Measurements from ENCODE around the gene SDC3.
"Not testable (repeated sequence)": the region's sequence is repeated elsewhere in the genome, so short reads cannot be mapped to it uniquely, and the experiment has no call there.

Gene SDC3

GRCh38 chr1:30872033-30872947, 36.3 kb downstream of the SDC3 start:
- no peak for DNase-seq

GRCh38 chr1:30871276-30871871, 37.2 kb downstream of the SDC3 start:
- no peak for DNase-seq

GRCh38 chr1:30870656-30871055, 37.9 kb downstream of the SDC3 start:
- no peak for DNase-seq

GRCh38 chr1:30870035-30870434, 38.5 kb downstream of the SDC3 start:
- DNase-seq: no peak

GRCh38 chr1:30868833-30869435, 39.6 kb downstream of the SDC3 start:
- DNase-seq: no peak

DNA sequence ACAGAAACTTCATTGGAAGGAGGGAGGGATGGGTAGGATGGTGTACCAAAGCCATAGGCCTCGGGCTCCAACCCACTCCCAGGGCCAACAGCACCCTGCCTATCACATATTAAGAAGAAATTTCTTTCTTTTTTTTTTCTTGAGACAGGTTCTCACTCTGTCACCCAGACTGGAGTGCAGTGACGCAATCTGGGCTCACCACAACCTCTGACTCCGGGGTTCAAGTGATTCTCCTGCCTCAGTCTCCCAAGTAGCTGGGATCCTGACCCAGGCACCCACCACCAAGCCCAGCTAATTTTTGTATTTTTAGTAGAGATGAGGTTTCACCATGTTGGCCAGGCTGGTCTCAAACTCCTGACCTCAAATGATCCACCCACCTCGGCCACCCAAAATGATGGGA, 40.5 kb downstream of the SDC3 start:
- DNase-seq: not testable (repeated sequence)

- no peak for DNase-seq
These were observed 41.0 kb downstream of the SDC3 start for GRCh38 chr1:30867537-30867936.

DNA sequence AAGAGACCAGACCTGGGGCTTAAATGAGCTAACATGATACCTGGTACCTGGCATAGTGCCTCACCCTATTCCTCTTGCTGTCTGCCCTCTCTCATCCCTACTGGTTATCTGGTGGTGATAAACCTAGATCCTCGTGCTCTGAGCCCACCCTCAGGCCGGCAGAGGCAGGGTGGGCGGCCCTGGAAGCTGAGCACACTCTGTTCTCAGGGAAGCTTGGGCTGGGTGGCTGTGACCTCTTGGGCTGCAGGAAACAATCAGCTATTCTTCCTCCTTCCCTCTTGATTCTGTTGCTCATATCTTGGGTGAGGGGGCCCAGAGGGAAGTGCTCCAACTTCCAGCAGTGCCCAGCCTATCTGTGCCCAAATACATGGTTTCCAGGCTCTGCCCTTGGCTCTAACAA, 42.0 kb downstream of the SDC3 start:
- DNase-seq: no peak

GRCh38 chr1:30864681-30865080, 43.9 kb downstream of the SDC3 start:
- no peak for DNase-seq

GRCh38 chr1:30863858-30864604, 44.5 kb downstream of the SDC3 start:
- no peak for DNase-seq

DNA sequence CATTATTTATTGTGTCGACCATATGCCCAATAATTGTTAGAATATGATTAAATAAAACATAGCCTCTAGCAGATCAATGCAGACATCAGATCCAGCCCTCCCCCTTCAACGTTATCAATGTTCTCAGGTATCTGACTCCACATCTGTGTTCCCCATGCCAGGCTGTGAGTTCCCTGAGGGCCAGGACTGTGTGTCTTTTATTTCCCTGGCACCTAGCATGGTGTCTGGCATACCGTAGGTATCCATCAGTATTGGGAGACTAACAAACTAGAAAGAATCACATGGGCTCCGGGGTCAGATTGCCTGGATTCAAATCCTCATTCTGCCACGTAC, 48.3 kb downstream of the SDC3 start:
- no peak for DNase-seq

GRCh38 chr1:30857964-30858363, 50.6 kb downstream of the SDC3 start:
- no peak for DNase-seq

- DNase-seq: no peak
These were observed 51.5 kb downstream of the SDC3 start for GRCh38 chr1:30857062-30857461.

DNA sequence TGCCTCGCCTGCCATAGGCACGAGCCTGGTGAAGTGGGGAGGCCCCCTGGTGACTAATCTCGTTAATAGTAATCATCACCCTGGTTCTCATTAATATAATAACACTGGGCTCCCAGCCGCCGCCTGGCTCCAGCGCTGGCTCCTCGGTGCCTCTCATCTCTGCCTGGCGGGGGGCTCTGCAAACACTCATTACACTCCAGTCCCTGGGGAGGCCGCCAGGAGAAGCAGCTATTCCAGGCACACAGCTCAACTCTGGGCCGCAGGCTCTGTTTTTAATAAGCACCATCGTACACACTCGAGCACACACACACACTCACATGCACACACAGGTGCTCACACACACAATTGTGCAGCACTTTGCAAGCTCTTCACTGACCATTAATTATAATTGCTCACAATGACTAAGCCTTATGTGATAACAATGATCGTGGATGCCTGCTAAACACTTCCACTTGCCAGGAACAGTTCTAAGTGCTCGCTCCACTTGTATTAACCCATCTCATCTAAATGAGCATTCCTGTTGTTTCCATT, 52.2 kb downstream of the SDC3 start:
- DNase-seq: peak; percentile 95

DNA sequence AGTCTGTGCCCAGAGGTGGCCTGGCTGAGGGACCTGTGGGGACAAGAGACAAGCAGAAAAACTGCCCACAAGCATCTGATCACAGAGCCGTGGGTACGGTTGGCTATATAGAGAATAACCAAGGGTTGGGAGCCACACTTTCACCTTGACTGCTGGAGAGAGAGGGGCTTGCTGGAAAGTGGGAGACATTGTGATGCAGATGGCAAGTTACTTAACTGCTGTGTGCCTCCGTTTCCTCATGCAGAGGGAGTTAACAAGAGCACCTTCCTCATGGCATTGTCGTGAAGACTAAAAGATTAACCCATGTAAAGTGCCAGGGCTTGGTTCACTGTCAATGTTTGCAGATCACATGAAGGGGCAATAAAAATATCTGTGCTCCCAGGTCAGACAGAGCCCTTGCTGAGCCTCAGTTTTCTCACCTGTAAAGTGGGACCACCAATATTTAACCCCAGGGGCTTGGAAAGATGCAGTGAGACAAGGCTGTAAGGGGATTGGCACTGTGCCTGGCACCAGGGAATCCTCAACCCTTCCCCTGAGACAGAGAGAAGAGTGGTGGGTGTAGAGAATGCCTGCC, 52.8 kb downstream of the SDC3 start:
- DNase-seq: no peak

DNA sequence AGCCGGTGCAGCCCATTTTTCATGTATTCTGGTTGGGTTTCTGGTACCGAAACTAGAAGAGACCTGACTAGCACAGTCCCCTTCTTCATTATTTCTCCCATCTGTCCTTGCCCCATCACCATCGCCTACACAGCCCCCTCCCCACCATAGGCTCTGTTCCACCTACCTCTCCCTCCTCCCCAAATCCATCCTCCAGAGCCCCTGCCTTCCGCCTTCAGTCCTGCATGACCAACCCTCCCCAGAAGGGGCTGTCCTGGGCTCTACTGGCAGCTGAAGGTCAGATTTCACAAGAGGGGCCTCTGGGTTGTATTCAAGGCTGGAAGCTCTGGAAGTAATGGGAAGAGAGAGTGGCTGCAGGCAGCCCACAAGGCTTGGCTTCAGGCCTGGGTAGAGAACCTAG, 55.2 kb downstream of the SDC3 start:
- DNase-seq: no peak

DNA sequence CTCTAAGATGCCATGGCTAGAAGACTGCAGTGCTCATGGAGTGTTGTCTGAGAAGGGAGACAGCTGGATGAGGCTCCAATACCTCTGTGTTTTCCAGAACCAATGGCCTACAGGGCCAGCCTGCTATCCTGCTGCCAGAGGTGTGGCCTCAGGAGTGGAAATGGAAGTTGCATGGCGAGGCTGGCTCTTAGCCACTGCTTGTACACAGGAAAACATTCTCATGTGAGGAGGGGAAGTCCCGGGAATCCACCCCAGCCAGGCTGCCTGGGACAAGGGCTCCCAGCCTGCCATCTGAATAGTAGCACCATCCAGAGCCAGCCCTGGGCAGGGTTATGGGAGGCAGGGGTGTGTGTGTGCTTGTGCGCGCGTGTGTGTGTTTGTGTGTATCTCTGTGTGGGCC, 56.5 kb downstream of the SDC3 start:
- DNase-seq: no peak

DNA sequence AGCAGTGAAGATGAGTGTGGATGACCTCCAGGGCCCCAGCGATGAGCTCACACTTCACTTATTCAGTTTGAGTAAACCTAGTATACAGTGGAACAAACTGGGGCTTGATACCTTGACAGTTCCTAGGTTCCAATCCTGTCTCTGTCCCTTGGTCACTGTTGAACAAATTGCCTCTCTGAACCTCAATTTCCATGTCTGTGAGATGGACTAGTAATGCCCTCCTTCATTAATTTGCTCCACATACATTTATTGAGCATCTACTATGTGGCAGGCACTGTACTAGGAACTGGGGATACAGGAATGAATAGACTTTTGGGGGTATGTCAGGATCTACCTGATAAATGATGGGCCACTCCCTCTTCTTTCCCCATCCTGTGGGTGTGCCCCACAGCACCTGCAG, 57.3 kb downstream of the SDC3 start:
- DNase-seq: no peak

DNA sequence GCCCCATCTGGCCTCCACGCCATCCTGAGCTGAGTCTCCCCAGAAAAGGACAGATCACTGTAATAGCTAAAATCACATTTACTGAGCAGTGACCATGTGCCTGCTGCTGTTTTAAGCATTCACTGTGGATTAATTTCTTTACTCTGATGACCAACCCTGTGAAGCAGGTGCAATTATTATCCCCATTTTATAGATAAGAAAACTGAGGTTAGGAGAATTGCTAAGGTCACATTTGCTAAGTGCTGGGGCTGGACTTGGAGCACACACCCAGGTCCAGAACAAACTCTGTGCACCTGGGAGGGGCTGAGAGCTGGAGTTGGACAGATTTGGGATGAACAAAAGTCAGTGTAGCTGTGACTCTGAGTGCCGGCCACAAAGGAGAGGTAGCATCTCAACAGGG, 58.0 kb downstream of the SDC3 start:
- DNase-seq: no peak

GRCh38 chr1:30848130-30848529, 60.4 kb downstream of the SDC3 start:
- DNase-seq: no peak

- no peak for DNase-seq
These were observed 61.1 kb downstream of the SDC3 start for GRCh38 chr1:30847358-30847972.

DNA sequence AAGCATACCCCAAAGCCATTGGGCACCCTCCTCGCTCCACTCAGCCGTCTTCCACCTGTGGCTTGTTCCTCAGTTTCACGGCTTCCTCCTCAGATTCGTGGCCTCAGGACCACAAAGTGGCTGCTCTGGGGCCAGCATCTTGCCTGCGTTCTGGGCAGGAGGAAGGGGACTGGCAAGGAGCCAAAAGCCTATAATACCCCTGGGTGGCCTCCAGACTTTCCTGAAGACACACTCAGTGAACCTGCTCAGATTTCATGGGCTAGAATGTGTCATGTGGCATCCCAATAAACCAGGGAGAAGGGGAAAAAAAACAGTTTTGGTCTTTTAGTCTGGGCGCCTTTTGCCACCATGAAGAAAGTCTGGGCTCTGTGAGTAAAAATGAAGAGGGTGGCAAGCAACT, 62.0 kb downstream of the SDC3 start:
- no peak for DNase-seq

DNA sequence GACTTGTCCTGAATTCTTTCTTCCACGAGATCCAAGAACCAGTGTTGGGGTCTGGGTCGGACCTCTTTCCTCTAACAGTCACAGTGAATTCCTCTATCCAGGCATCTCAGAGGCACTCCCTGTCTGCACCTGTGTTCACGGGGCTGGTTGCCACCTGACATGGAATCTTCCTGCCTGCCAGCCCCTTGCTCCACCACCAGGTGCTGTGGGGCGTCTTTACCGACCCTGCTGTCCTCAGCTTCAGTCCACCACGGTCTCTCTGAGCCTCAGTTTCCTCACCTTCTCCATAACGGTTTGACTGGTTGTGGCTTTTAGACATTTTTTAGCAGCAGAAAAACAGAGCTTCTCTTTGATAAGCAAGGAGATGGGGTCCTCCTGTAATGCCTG, 62.7 kb downstream of the SDC3 start:
- DNase-seq: no peak

All from NCI-H1105 (cell line).